HEK293 (cell line): ENCODE data around the gene ECE1.

Experiments
- GLI4 ChIP-seq: fragments of 450-650 bp; formaldehyde crosslinking; IDR thresholded peaks from 2 replicates; pipeline ENCODE4 v1.5.1; 2016; ENCODE audit warnings: missing biosample characterization, missing genetic modification characterization
- MZF1 ChIP-seq: fragments of 450-650 bp; formaldehyde crosslinking; IDR thresholded peaks from 2 replicates; pipeline ENCODE4 v1.5.1; 2017; ENCODE audit warnings: missing biosample characterization, missing genetic modification characterization, borderline replicate concordance
- SP2 ChIP-seq: fragments of 450-650 bp; formaldehyde crosslinking; IDR thresholded peaks from 2 replicates; pipeline ENCODE4 v1.5.1; 2016; ENCODE audit warnings: missing biosample characterization, missing genetic modification characterization
- TSHZ1 ChIP-seq: fragments of 450-650 bp; formaldehyde crosslinking; IDR thresholded peaks from 2 replicates; pipeline ENCODE4 v1.5.1; 2016; ENCODE audit warnings: missing biosample characterization, missing genetic modification characterization, borderline replicate concordance
- ZNF223 ChIP-seq: fragments of 450-650 bp; formaldehyde crosslinking; IDR thresholded peaks from 2 replicates; pipeline ENCODE4 v1.5.1; 2016; ENCODE audit warnings: missing biosample characterization, missing genetic modification characterization
- ZNF292 ChIP-seq: fragments of 450-650 bp; formaldehyde crosslinking; IDR thresholded peaks from 2 replicates; pipeline ENCODE4 v1.5.1; 2016; ENCODE audit warnings: low read depth, missing biosample characterization, missing genetic modification characterization, borderline replicate concordance
- ZNF335 ChIP-seq: fragments of 450-650 bp; formaldehyde crosslinking; conservative IDR thresholded peaks from 2 replicates; pipeline ENCODE4 v1.5.1; 2016; ENCODE audit warnings: missing biosample characterization, missing genetic modification characterization
- ZNF366 ChIP-seq: fragments of 450-650 bp; formaldehyde crosslinking; conservative IDR thresholded peaks from 2 replicates; pipeline ENCODE4 v1.5.1; 2016; ENCODE audit warnings: missing biosample characterization, missing genetic modification characterization
- ZNF521 ChIP-seq: fragments of 450-650 bp; formaldehyde crosslinking; IDR thresholded peaks from 2 replicates; pipeline ENCODE4 v1.5.1; 2017; ENCODE audit warnings: missing biosample characterization, mild to moderate bottlenecking, missing genetic modification characterization
- ZNF692 ChIP-seq: fragments of 450-650 bp; formaldehyde crosslinking; IDR thresholded peaks from 2 replicates; pipeline ENCODE4 v1.5.1; 2016; ENCODE audit warnings: missing biosample characterization, missing genetic modification characterization
- ZNF701 ChIP-seq: fragments of 450-650 bp; formaldehyde crosslinking; IDR thresholded peaks from 2 replicates; pipeline ENCODE4 v1.5.1; 2016; ENCODE audit warnings: missing biosample characterization, missing genetic modification characterization
- ZNF747 ChIP-seq: fragments of 450-650 bp; formaldehyde crosslinking; IDR thresholded peaks from 2 replicates; pipeline ENCODE4 v1.5.1; 2016; ENCODE audit warnings: missing biosample characterization, missing genetic modification characterization
- ZNF843 ChIP-seq: fragments of 450-650 bp; formaldehyde crosslinking; IDR thresholded peaks from 2 replicates; pipeline ENCODE4 v1.5.1; 2016; ENCODE audit warnings: missing biosample characterization, missing genetic modification characterization
- TF ChIP-seq, protein P1 (sequence below): fragments of 450-650 bp; IDR thresholded peaks from 2 replicates; pipeline ENCODE4 v1.5.1; 2018; ENCODE audit warnings: missing biosample characterization, mild to moderate bottlenecking, missing genetic modification characterization
- TF ChIP-seq, protein P2 (sequence below): fragments of 450-650 bp; formaldehyde crosslinking; IDR thresholded peaks from 2 replicates; pipeline ENCODE4 v1.5.1; 2016; ENCODE audit warnings: missing biosample characterization, missing genetic modification characterization
- TF ChIP-seq, protein P3 (sequence below): fragments of 450-650 bp; formaldehyde crosslinking; IDR thresholded peaks from 2 replicates; pipeline ENCODE4 v1.5.1; 2017; ENCODE audit warnings: missing biosample characterization, missing genetic modification characterization
- TF ChIP-seq, protein P4 (sequence below): fragments of 450-650 bp; formaldehyde crosslinking; IDR thresholded peaks from 2 replicates; pipeline ENCODE4 v1.5.1; 2017; ENCODE audit warnings: missing biosample characterization, missing genetic modification characterization
- TF ChIP-seq, protein P5 (sequence below): fragments of 450-650 bp; formaldehyde crosslinking; IDR thresholded peaks from 2 replicates; pipeline ENCODE4 v1.5.1; 2016; ENCODE audit warnings: missing biosample characterization, missing genetic modification characterization

The ECE1 gene

GRCh38 chr1:21295002-21295401, 4.7 kb upstream of the ECE1 start (continued):
- TF ChIP-seq, protein P1, sequence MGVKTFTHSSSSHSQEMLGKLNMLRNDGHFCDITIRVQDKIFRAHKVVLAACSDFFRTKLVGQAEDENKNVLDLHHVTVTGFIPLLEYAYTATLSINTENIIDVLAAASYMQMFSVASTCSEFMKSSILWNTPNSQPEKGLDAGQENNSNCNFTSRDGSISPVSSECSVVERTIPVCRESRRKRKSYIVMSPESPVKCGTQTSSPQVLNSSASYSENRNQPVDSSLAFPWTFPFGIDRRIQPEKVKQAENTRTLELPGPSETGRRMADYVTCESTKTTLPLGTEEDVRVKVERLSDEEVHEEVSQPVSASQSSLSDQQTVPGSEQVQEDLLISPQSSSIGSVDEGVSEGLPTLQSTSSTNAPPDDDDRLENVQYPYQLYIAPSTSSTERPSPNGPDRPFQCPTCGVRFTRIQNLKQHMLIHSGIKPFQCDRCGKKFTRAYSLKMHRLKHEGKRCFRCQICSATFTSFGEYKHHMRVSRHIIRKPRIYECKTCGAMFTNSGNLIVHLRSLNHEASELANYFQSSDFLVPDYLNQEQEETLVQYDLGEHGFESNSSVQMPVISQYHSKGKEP: no peak
- TF ChIP-seq ZNF521 (no peak), GLI4 (tag by site-specific recombination) (no peak), ZNF747 (tag by site-specific recombination) (no peak), TSHZ1 (0 out of 2 replicates have a peak, but pooled peaks have one; percentile 10), ZNF692 (tag by site-specific recombination) (no peak), ZNF292 (tag by site-specific recombination) (no peak), ZNF366 (tag by site-specific recombination) (peak; percentile 28; the same call in 1 of the 2 replicates), ZNF335 (tag by site-specific recombination) (no peak), ZNF701 (tag by site-specific recombination) (no peak), SP2 (no peak; the same call in 1 of the 2 replicates), ZNF843 (no peak), MZF1 (tag by site-specific recombination) (no peak), ZNF223 (0 out of 2 replicates have a peak, but pooled peaks have one; percentile 28)
- TF ChIP-seq, protein P2, sequence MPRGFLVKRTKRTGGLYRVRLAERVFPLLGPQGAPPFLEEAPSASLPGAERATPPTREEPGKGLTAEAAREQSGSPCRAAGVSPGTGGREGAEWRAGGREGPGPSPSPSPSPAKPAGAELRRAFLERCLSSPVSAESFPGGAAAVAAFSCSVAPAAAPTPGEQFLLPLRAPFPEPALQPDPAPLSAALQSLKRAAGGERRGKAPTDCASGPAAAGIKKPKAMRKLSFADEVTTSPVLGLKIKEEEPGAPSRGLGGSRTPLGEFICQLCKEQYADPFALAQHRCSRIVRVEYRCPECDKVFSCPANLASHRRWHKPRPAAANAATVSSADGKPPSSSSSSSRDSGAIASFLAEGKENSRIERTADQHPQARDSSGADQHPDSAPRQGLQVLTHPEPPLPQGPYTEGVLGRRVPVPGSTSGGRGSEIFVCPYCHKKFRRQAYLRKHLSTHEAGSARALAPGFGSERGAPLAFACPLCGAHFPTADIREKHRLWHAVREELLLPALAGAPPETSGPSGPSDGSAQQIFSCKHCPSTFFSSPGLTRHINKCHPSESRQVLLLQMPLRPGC (tag by site-specific recombination): peak; percentile 63; the same call in 1 of the 2 replicates
- TF ChIP-seq, protein P3, sequence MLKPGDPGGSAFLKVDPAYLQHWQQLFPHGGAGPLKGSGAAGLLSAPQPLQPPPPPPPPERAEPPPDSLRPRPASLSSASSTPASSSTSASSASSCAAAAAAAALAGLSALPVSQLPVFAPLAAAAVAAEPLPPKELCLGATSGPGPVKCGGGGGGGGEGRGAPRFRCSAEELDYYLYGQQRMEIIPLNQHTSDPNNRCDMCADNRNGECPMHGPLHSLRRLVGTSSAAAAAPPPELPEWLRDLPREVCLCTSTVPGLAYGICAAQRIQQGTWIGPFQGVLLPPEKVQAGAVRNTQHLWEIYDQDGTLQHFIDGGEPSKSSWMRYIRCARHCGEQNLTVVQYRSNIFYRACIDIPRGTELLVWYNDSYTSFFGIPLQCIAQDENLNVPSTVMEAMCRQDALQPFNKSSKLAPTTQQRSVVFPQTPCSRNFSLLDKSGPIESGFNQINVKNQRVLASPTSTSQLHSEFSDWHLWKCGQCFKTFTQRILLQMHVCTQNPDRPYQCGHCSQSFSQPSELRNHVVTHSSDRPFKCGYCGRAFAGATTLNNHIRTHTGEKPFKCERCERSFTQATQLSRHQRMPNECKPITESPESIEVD: no peak
- TF ChIP-seq, protein P4, sequence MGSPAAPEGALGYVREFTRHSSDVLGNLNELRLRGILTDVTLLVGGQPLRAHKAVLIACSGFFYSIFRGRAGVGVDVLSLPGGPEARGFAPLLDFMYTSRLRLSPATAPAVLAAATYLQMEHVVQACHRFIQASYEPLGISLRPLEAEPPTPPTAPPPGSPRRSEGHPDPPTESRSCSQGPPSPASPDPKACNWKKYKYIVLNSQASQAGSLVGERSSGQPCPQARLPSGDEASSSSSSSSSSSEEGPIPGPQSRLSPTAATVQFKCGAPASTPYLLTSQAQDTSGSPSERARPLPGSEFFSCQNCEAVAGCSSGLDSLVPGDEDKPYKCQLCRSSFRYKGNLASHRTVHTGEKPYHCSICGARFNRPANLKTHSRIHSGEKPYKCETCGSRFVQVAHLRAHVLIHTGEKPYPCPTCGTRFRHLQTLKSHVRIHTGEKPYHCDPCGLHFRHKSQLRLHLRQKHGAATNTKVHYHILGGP (tag by site-specific recombination): no peak
- TF ChIP-seq, protein P5, sequence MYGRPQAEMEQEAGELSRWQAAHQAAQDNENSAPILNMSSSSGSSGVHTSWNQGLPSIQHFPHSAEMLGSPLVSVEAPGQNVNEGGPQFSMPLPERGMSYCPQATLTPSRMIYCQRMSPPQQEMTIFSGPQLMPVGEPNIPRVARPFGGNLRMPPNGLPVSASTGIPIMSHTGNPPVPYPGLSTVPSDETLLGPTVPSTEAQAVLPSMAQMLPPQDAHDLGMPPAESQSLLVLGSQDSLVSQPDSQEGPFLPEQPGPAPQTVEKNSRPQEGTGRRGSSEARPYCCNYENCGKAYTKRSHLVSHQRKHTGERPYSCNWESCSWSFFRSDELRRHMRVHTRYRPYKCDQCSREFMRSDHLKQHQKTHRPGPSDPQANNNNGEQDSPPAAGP (tag by site-specific recombination): peak; percentile 40; the same call in 1 of the 2 replicates
- TF ChIP-seq, all 188 proteins: peak for 20
